Measurements from ENCODE around the gene FTSJ1. TPM values are rescaled to one million over a fixed set of nuclear protein-coding genes. Genes with fewer than 3 reads are reported as not detected.
"Not testable (repeated sequence)": the region's sequence is repeated elsewhere in the genome, so short reads cannot be mapped to it uniquely, and the experiment has no call there.

Gene FTSJ1, protein sequence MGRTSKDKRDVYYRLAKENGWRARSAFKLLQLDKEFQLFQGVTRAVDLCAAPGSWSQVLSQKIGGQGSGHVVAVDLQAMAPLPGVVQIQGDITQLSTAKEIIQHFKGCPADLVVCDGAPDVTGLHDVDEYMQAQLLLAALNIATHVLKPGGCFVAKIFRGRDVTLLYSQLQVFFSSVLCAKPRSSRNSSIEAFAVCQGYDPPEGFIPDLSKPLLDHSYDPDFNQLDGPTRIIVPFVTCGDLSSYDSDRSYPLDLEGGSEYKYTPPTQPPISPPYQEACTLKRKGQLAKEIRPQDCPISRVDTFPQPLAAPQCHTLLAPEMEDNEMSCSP
- 22.2 TPM for polyA plus RNA-seq (ENCODE audit: insufficient read length)

DNA sequence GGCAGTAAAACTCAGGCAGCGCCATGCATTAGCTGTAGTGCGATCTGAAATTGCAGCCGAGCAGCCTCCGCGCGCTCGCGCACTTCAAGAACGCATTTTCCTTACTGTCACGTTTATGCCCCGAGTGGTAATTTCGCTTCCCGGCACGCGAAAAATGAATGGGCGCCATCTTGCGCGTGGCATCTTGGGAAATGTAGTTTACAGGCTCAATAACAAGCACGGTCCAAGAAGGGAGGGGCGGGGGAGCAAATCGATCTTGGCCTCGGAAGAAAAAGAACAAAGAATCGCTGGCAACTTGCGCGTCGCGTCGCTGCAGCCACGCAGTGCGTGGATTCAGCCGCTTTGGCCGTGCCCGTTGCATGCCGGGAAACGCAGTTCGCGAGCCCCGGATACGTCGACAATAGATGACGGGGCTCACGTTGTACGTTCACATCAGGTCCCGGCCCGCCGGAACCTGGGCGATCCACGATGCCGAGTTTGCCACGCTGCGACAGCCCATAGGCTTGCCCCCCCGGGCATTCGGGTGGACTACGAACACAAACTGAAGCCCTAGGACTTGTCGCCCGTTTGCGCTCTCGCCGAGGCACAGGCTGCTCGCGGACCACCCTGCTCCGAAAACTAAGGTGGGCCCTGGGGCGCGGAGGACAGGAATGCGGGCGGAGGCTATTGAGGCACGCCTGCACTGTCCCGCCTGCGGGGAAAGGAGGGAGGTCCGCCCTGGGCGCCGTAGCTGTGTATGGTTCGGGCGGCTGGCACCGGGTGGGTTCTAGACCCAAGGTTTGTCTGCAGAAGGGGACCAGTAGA, at the start of gene FTSJ1:
Gene FTSJ1, plus strand, starts transcription at position 426 of the 804 bp plus-strand sequence. CDS start 1,849 bp downstream, outside the sequence.
- peak; percentile 71 for DNase-seq (ENCODE audit: low read depth)

DNA sequence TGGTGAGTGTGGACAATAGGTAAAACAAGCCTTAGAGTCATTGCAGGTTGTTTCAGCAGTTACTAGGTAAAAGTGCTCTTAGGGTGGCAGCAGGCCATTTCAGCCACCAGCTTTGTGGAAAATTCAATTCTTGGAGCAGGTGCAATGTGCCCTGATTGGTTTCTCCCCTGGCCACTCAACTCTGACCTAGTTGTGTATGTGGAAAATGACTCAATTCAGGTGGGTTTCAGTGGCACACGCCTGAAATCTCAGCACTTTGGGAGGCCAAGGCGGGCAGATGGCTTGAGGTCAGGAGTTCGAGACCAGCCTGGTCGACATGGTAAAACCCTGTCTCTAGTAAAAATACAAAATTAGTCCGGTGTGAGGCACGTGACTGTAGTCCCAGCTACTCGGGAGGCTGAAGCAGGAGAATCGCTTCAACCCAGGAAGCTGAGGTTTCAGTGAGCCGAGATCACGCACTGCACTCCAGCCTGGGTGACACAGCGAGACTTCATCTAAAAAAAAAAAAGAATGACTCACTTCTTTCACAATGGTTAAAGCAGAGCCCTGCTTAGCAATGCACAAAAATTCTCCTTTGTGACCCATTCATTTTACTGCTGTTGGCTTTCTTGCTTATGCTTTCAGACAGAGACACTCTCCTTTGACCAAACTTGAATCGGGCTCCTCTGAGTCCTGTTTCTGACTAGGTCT, 48.8 kb upstream of the FTSJ1 start:
- DNase-seq (ENCODE audit: low read depth), result not testable (repeated sequence)

DNA sequence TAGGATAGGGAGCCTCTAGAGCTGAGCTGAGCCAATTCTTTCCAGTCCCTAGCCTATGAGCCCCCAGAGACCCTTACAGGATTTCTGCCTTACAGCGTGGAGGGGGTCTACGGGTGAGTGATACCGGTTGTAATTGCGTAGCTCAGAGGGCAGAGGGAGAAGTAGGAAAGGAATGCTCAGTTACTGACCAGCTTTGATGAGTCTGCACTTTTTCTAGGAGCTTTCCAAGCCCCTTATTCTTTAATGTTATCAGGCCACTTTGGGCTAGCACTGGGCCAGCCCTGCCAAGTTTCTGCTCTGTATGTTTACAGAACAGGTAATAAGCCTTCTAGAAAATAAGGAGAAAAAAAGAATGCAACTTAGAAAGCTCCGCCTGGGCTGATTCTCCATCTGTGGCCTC, 46.4 kb upstream of the FTSJ1 start:
- DNase-seq (ENCODE audit: low read depth), result not testable (repeated sequence)

DNA sequence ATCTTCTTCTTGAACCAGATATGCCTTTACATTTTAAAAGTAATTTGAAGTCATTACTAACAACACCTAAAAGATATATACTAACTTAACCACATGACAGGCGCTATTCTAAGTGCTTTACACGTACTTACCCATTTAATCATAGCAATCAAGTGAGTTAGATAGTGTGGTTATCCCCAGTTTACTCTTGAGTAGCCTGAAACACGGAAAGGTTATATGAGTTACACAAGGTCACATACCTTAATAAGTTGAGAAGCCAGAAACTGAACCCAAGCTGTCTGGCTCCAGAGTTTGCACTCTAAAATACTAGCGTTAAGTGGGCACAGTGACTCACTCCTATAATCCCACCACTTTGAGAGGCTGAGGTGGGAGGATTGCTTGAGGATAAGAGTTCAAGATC, 45.8 kb upstream of the FTSJ1 start:
- DNase-seq (ENCODE audit: low read depth), result not testable (repeated sequence)

DNA sequence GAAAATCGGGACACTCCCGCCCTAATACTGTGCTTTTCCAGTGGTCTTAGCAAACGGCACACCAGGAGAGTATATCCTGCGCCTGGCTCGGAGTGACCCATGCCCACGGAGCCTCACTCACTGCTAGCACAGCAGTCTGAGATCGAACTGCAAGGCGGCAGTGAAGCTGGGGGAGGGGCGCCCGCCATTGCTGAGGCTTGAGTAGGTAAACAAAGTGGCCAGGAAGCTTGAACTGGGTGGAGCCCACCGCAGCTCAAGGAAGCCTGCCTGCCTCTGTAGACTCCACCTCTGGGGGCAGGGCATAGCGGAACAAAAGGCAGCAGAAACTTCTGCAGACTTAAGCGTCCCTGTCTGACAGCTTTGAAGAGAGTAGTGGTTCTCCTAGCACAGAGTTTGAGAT, 42.3 kb upstream of the FTSJ1 start:
- DNase-seq (ENCODE audit: low read depth), result not testable (repeated sequence)

DNA sequence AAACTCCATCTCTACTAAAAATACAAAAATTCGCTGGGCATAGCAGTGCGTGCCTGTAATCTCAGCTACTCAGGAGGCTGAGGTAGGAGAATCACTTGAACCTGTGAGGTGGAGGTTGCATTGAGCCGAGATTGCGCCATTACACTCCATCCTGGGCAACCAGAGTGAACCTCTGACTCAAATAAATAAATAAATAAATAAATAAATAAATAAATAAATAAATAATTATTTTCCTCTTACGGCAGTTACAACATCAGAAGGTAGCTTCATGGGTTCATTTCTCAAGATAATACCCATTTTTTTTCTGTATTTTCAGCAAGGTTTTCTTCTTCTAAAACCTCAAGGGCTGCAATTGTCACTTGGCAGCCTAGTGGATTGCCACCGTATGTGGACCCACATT, 28.8 kb upstream of the FTSJ1 start:
- DNase-seq (ENCODE audit: low read depth), result not testable (repeated sequence)

DNA sequence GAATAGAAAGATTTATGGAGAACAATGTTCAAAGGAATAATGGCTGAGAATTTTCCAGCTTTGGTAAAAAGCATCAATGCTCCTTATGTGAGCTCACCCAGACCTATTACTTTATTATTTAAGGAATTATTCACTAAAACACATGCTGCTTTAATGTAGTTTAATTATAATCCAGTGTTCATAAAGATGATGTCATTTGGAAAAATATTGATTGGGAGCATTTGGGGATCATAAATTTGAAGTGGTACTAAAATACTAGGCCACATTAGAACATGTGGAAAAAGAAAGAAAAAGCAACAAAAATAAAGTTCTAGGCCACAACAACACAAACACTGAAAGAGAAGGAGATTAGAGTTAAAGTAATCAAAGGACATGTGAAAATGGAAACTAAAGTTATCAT, 25.9 kb upstream of the FTSJ1 start:
- no peak for DNase-seq (ENCODE audit: low read depth)

DNA sequence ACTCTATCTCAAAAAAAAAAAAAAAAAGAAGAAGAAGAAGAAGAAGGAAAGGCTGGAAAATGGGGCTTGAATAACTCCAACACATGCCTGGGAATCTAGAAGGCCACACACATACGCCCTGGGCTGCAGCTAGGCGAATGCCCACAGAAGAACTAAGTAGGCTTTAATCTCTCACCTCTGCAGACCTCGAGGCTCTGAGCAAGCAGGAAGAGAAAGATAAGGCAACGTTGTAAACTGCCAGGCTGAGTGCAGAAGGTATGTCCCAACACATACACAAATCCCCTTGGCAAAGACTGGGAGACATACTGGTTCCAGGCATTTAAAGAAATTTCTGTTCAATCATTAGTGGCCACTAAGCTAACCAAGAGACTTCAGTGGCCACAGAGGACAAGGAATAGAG, 24.3 kb upstream of the FTSJ1 start:
- DNase-seq (ENCODE audit: low read depth), result no peak

DNA sequence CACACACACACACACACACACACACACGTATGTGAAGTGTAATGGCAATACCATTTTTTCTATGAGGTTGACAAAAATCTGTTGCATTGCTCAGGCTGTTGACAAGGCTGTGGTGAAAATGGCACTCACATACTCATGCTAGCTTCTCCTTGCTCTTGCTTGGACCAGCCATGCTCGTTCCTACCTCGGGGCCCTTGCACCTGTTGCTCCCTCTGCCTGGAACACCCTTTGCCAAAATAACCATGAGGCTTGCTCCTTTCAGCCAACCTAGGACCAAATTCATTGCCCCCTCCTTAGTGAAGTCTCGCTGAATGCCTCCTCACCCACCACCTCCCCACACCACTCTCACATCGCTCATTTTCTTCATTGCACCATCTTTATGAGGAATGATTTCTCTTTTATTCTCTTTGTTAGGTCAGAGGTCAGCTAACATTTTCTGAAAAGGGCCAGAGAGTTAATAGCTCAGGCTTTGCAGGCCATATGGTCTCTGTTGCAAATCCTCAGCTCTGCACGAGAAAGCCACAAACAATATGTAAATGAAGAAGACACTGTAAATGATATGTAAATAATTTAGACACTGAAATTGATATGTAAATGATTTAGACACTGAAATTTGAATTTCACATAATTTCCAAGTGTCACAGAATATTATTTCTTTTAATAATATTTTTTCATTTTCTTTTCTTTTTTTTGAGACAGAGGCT, 19.2 kb upstream of the FTSJ1 start:
- no peak for DNase-seq (ENCODE audit: low read depth)

DNA sequence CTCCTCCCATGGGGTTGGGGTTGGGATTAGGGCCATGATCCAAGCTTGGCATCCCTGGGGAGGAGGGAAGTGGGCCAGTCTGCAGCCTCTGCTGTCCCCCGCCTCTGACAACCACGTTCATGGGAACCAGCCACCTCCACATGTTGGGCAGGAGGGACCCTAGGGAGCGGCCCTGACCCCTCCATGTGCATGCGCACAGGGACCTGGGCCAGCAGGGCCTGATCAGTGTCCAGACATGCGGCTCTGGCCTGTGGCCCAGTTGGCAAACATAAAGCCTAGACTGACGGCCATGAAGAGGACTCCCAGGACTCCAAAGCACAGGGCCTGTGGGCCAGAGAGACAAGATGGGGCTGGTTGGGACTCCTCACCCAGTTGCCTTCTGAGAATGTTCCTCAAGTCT, 17.3 kb upstream of the FTSJ1 start:
- DNase-seq (ENCODE audit: low read depth), result no peak

DNA sequence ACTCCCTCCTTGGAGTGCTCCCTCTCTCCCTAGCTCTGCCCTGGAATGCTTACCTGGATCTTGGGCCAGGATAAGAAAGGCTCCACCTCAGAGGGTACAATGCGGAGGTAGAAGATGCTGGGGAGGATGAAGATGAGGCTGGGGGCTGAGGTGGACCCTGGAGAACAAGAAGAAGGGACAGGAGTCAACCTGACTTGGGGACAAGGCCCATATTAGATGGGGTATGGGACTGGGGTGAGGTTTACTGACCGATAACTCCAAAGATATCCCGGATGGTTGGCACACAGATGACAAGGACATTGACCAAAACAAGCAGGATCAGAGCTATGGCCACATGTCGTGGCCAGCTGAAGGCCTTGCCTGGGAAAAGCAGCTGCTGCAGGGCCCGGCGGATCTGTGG, 16.5 kb upstream of the FTSJ1 start:
- DNase-seq (ENCODE audit: low read depth), result no peak

DNA sequence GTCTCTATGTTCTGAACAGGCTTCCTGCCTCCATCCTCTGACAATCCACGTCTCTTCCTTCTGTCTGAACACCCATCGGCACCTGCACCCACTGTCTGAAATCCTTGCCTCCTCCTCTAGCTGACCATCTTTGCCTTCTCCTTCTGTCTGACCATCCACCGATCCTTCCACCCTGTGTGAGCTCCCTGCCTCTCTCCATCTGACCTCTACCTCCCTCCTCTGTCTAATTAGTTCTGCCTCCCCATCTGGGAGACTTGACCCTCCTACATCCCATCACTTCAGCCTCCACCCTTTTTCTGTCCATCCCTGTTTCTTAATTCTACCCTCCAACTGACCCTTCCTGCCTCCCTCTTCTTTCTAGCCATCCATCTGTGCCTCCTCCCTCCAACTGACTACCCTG, 16.0 kb upstream of the FTSJ1 start:
- no peak for DNase-seq (ENCODE audit: low read depth)

DNA sequence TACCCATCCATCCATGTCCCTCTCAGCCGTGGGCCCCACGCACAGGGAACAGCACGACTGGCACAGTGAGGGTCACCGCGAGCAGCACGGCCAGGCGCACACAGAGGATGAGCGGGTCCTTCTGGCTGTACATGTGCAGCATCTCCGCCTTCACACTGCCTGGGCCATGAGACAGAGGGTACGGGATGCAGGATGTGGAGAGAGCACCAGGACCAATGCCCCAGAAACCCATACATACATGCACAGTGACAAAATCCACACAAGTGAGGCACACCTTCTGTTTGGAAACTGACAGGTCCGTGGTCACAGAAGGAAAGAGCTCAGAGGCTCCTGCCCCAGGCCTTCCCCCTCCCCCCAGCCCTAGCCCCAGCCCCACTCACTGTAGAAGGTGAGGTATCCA, 15.4 kb upstream of the FTSJ1 start:
- DNase-seq (ENCODE audit: low read depth), result no peak

DNA sequence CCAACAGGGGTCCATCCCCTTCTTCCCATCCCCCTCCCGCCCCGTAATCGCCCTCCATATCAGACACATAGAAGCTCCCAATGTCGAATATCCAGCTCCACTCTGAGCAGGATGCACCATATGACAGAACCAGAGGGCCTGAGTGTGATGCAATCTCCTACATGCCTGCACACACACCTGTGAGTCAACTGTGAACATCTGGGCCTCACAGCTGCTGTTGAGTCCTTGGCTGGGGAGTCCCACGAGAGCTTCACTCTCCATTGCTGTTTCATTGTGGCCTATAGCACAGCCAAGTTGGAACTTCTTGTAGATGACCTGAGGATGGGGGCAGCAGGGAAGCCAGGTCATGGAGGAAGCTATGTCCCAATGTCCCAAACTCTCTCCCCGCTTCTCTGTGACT, 14.2 kb upstream of the FTSJ1 start:
- DNase-seq (ENCODE audit: low read depth), result no peak

DNA sequence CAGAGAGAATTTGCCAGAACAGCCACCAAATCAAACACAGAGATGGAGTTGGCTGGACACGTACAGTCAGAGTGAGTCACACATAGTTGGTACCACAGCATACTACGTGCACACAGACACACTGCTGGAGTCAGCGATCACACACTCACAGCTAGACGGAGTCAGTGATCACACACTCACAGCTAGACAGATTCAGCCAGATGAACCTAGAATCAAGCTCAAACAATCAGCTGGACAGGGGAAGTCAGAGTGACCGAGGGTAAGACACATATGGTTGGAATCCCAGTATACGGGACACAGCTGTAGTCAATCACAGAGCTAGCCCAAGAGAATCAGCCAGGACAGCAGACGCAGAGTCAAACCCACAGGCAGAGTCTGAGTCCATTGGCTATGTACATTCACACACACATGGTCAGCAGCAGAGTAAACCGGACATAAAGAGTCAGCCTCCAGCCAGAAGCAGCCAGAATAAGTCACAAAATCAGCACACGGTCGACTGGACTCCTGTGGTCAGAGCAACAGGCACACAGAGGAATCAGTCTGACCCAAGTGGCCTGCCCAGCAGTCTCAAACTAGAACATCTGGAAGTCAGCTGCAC, 10.6 kb upstream of the FTSJ1 start:
- DNase-seq (ENCODE audit: low read depth), result no peak

DNA sequence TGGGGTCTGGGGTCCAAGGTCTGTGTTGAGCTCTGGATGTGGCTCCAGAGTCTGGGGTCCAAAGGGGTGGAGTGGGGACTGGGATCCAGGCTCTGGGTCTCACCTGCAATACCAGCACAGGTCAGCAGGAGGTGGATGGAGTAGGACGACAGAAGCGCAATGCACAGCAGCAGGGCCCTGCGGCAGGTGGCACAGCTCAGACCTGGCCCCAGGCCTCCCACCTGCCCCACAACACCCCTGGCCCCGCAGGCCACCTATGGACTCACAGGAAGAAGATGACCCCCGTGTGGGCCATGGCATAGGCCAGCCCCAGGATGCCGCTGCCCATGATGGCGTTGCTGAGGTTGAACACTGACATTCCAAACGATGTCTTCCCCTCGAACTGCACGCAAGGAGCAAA, 9.3 kb upstream of the FTSJ1 start:
- no peak for DNase-seq (ENCODE audit: low read depth)

DNA sequence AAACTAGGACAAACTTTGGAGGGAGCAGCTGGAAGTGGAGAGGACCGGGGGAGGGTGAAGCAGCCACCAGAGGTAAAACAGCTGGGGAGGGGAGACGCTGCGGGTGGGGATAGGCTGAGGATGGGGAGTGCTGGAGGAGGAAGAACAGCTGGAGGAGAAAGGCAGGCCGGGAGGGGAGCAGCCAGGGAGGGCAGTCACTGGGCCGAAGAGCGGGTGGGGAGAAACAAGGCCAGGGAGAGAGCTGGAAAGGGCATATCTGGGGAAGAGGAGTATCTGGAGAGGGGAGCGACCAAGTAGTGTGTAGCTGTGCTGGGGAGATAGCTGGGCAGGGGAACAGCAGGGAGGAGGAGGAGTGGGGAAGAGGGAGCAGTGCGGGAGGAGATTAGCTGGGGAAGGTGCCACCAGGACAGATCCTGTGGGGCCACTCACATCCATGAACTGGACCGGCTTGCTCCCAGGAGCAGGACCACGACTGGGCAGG, 8.7 kb upstream of the FTSJ1 start:
- no peak for DNase-seq (ENCODE audit: low read depth)

DNA sequence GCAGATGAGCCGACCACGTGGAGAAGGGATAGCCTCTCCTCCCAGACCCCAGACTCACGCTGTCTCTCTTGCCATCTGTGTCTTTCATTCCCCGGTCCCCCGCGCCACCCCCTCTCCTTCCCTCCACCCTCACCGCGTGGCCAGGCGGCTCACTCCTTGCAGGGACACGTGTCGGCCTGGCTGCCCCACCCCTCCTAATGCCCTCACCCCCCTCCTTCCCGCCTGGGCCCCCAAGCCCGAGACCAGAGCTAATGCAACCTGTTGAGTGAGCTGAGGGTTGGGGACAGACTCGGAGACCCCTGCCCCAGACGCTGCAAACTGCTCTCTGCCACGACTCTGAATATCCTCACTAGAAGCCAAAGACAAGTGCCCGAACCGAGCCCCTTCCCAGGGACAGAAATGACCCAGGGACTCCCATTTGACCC, 7.7 kb upstream of the FTSJ1 start:
- DNase-seq (ENCODE audit: low read depth), result no peak

DNA sequence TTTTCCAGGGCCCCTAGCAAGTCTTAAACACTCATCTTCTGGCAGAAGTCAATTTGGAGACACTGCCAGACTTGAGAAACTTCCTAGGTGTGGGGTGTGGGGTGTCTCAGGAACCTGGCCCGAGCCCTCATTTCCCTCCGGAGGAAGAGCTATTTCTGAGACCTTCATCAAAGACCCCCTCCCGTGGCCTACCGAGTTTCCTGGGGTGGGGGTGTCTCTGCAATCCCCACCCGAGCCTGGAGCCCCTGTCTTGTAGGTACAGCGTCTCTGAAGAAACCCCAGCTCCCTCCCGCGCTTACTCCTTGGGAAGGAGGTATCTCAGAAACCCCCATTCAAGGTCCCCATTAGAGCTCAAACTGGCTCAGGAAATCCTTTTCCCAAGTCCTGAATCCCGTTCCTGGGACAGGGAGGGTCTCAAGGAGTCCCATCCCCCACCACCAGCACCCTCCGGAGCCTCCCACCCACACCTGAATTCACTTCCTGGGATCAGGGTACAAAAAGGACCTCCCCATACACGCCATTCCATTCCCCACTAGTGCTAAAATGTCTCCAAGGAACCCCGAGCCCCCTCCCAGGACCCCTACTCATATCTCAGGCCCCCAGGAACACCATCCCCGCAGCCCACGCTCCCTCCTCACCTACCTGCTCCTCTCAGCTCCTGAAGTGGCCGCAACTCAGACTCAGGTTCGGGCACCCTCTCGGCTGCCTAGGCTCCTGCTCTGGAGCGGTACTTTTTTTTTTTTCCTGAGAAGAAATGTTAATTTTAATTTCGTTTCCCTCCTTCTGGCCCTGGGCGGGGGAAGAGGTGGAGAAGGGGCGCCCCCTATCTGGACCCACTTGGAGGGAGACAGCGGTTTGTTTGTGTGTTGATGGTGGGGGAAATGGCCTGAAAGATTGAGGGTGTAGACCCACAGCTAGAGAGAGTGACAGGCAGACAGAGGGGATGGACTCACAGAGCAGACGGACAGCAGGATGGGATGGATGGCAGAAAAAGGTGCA, 7.0 kb upstream of the FTSJ1 start:
- no peak for DNase-seq (ENCODE audit: low read depth)
